K562 (cell line): ENCODE measurements around the gene TRDN. TPM values are rescaled to one million over a fixed set of nuclear protein-coding genes. Genes with fewer than 3 reads are reported as not detected.

Experiments
- ATAC-seq: fragments of 200-7000 bp; cut with Tn5 transposase; 3 replicates; pipeline ENCODE4 v1.9.1; 2020; ENCODE audit warnings: moderate library complexity
- BruUV-seq: library from RNA; stranded (reverse); fragments of 400-500 nt; replicated peaks from 2 replicates; lab custom pipeline; 2021; lab: Mats Ljungman, UMichigan
- CTCF ChIA-PET: fragments of 300-600 bp; formaldehyde crosslinking; extraction: SDS; loops from one replicate; lab custom pipeline; 2021; ENCODE audit warnings: low intra/inter-chr PET ratio; lab: Yijun Ruan, JAX
- POLR2A ChIA-PET: fragments of 300-600, 350-650 bp; sonication (Branson Sonifier 250); formaldehyde crosslinking; extraction: SDS; loops from one replicate; lab custom pipeline; 2021; ENCODE audit warnings: antibody characterized with exemption, inconsistent platforms; lab: Yijun Ruan, JAX
- DNase-seq, 4 experiments: peaks; one replicate each; pipeline versions ENCODE4 v3.0.0 to v3.0.0-alpha.2; 2011 to 2018; ENCODE audit warnings: low spot score in 3 of 4, mixed read lengths in 3 of 4; ENCODE audit errors: extremely low read depth in 1 of 4
- FAIRE-seq: peaks from 2 replicates; lab custom pipeline; 2011; peaks lifted over from hg19 to GRCh38; lab: Jason Lieb, UNC
- H2AFZ ChIP-seq: 2 replicates; pipeline ENCODE4 v1.6.0; 2011; ENCODE audit warnings: low read depth, low read length, control low read depth, inconsistent platforms
- H3K27ac ChIP-seq: fragments of 200-600 bp; 3 replicates; pipeline ENCODE4 v1.8.0; 2011; ENCODE audit warnings: low read depth, mild to moderate bottlenecking, control low read depth, inconsistent platforms, low read length, moderate library complexity, mixed read lengths; ENCODE audit errors: extremely low read depth
- H3K27me3 ChIP-seq, 2 experiments: fragments of 300-600 bp in 1 of 2; 2 replicates in 1 of 2; 3 replicates in 1 of 2; pipeline versions ENCODE4 v1.6.0 to v1.8.0; 2011; ENCODE audit warnings: inconsistent platforms in 2 of 2, low read length in 2 of 2, mild to moderate bottlenecking in 1 of 2, mixed read lengths in 1 of 2, moderate library complexity in 1 of 2; ENCODE audit not compliant: control insufficient read depth in 2 of 2, insufficient read depth in 2 of 2
- H3K36me3 ChIP-seq: fragments of 300-600 bp; 3 replicates; pipeline ENCODE4 v1.8.0; 2011; ENCODE audit warnings: mild to moderate bottlenecking, low read length, inconsistent platforms; ENCODE audit not compliant: control insufficient read depth, insufficient read depth
- H3K4me1 ChIP-seq, 2 experiments: fragments of 200-600 bp in 1 of 2; replicated peaks in 1 of 2; 2 replicates in 1 of 2; 3 replicates in 1 of 2; pipeline versions ENCODE4 v1.5.1 to v1.8.0; 2011; ENCODE audit warnings: inconsistent platforms in 2 of 2, low read length in 2 of 2, mild to moderate bottlenecking in 1 of 2, mixed read lengths in 1 of 2, moderate library complexity in 1 of 2; ENCODE audit not compliant: control insufficient read depth in 2 of 2, insufficient read depth in 2 of 2
- H3K4me2 ChIP-seq: 2 replicates; pipeline ENCODE4 v1.6.1; 2011; ENCODE audit warnings: low read length, control low read depth, inconsistent platforms, mixed read lengths; ENCODE audit not compliant: insufficient read depth
- H3K4me3 ChIP-seq: fragments of 200-600 bp; sonication (generic), shearing (Covaris generic); 2 replicates; pipeline ENCODE4 v1.5.1; 2016; ENCODE audit warnings: control low read depth, inconsistent platforms
- H3K79me2 ChIP-seq: fragments of 200-600 bp; 3 replicates; pipeline ENCODE4 v1.8.0; 2011; ENCODE audit warnings: low read length, inconsistent platforms; ENCODE audit not compliant: control insufficient read depth, insufficient read depth
- H3K9ac ChIP-seq, 2 experiments: 2 replicates each; pipeline versions ENCODE4 v1.6.0 to v1.6.1; 2011; ENCODE audit warnings: low read depth in 2 of 2, low read length in 2 of 2, control low read depth in 1 of 2, inconsistent platforms in 1 of 2, mild to moderate bottlenecking in 1 of 2, mixed read lengths in 1 of 2; ENCODE audit not compliant: insufficient read depth in 1 of 2
- H3K9me1 ChIP-seq: one replicate; pipeline ENCODE4 v1.6.0; 2011; ENCODE audit warnings: inconsistent platforms, mild to moderate bottlenecking, low read length, moderate library complexity; ENCODE audit not compliant: control insufficient read depth, insufficient read depth
- H3K9me3 ChIP-seq: replicated peaks from 2 replicates; pipeline ENCODE4 v1.5.1; 2011; ENCODE audit warnings: low read depth, low read length, inconsistent platforms; ENCODE audit not compliant: control insufficient read depth, insufficient read depth
- H4K20me1 ChIP-seq: replicated peaks from 2 replicates; pipeline ENCODE4 v1.6.1; 2011; ENCODE audit warnings: low read length, inconsistent platforms, mixed read lengths; ENCODE audit not compliant: control insufficient read depth, insufficient read depth
- PTBP1 ChIP-seq: fragments of 200-400 bp; formaldehyde crosslinking; IDR thresholded peaks from 2 replicates; pipeline ENCODE4 v1.6.1; 2017; ENCODE audit warnings: low read depth, low read length
- TAF9B ChIP-seq: fragments of 450-650 bp; IDR thresholded peaks from 2 replicates; pipeline ENCODE4 v1.6.1; 2018; ENCODE audit warnings: mild to moderate bottlenecking; ENCODE audit not compliant: partially characterized antibody
- TSC22D4 ChIP-seq: fragments of 450-650 bp; IDR thresholded peaks from 2 replicates; pipeline ENCODE4 v1.6.1; 2016; ENCODE audit warnings: missing genetic modification characterization, missing biosample characterization, control low read depth
- ZBTB8A ChIP-seq: fragments of 450-650 bp; IDR thresholded peaks from 2 replicates; pipeline ENCODE4 v1.6.1; 2018; ENCODE audit warnings: mild to moderate bottlenecking, moderate library complexity; ENCODE audit not compliant: partially characterized antibody
- WGBS: fragments of 100-300 bp; shearing (Covaris generic); methylation state at CpG from one replicate; pipeline ENCODE4 v1.1.6; 2016; ENCODE audit warnings: low coverage, mixed read lengths; ENCODE audit not compliant: insufficient coverage; ENCODE audit errors: missing lambda C conversion rate; 5-methylcytosine and 5-hydroxymethylcytosine counted together
- in situ Hi-C: fragments of 300-500 bp; cut with MboI; formaldehyde crosslinking; loops from 4 replicates; pipeline ENCODE4 v1.15.0; 2018; ENCODE audit warnings: inconsistent platforms, mixed read lengths
- intact Hi-C: fragments of 100-400 bp; cut with micrococcal nuclease; formaldehyde crosslinking; loops from 2 replicates; pipeline ENCODE4 v1.14.2; 2022
- polyA plus RNA-seq, 8 experiments: library from polyadenylated mRNA; depleted of rRNA in 4 of 8; stranded (reverse) in 5 of 8; unstranded in 3 of 8; fragments of >200 nt; fragmentation: Nextera tagmentation in 2 of 8; fragmentation: Illumina TruSeq in 1 of 8; extraction: Ambion mirVana in 2 of 8; extraction: Trizol in 1 of 8; gene quantifications; 2 replicates each; pipeline versions ENCODE4 v1.2.1 to v1.2.3, GENCODE V29; 2011 to 2014; ENCODE audit warnings: inconsistent platforms in 1 of 8, missing spikeins in 1 of 8
- total RNA-seq, 7 experiments: library from RNA; depleted of rRNA in 6 of 7; stranded (reverse); fragments of >200 nt in 6 of 7; fragmentation: Illumina TruSeq in 2 of 7; extraction: Trizol in 2 of 7; gene quantifications; 2 replicates each; pipeline versions ENCODE4 v1.2.1 to v1.2.3, GENCODE V29; 2011 to 2021; ENCODE audit warnings: low replicate concordance in 1 of 7
- TF ChIP-seq, protein P1 (sequence below), 3 experiments: IDR thresholded peaks in 2 of 3; conservative IDR thresholded peaks in 1 of 3; 2 replicates each; pipeline ENCODE4 v1.5.1; 2011 to 2012; ENCODE audit warnings: low read length in 3 of 3, mild to moderate bottlenecking in 3 of 3, control low read depth in 2 of 3, improper control_type of control experiment in 1 of 3, inconsistent platforms in 1 of 3, low read depth in 1 of 3, mixed read lengths in 1 of 3, moderate library complexity in 1 of 3; ENCODE audit not compliant: insufficient read depth in 2 of 3
- TF ChIP-seq, protein P2 (sequence below): fragments of 250-450 bp; sonication (Bioruptor Pico); IDR thresholded peaks from 2 replicates; pipeline ENCODE4 v1.5.0; 2021
- TF ChIP-seq, protein P3 (sequence below): sonication (generic); formaldehyde crosslinking; IDR thresholded peaks from 2 replicates; pipeline ENCODE4 v1.8.1; 2022; ENCODE audit warnings: missing genetic modification reagents
- TF ChIP-seq, protein P4 (sequence below): fragments of 450-650 bp; formaldehyde crosslinking; IDR thresholded peaks from 2 replicates; pipeline ENCODE4 v1.4.0; 2020; ENCODE audit warnings: mild to moderate bottlenecking, moderate library complexity
- TF ChIP-seq, protein P5 (sequence below): fragments of 450-650 bp; conservative IDR thresholded peaks from 2 replicates; pipeline ENCODE4 v1.6.1; 2016; ENCODE audit warnings: missing genetic modification characterization, low read depth, mild to moderate bottlenecking, control low read depth, missing compliant biosample characterization

Gene TRDN
- total and polyA plus RNA-seq, 9 of the 15 experiments (the other 6 are each of a cell fraction or from before 2014, with no cell fraction given), result 0.05 to 0.50 (median 0.16) TPM

DNA sequence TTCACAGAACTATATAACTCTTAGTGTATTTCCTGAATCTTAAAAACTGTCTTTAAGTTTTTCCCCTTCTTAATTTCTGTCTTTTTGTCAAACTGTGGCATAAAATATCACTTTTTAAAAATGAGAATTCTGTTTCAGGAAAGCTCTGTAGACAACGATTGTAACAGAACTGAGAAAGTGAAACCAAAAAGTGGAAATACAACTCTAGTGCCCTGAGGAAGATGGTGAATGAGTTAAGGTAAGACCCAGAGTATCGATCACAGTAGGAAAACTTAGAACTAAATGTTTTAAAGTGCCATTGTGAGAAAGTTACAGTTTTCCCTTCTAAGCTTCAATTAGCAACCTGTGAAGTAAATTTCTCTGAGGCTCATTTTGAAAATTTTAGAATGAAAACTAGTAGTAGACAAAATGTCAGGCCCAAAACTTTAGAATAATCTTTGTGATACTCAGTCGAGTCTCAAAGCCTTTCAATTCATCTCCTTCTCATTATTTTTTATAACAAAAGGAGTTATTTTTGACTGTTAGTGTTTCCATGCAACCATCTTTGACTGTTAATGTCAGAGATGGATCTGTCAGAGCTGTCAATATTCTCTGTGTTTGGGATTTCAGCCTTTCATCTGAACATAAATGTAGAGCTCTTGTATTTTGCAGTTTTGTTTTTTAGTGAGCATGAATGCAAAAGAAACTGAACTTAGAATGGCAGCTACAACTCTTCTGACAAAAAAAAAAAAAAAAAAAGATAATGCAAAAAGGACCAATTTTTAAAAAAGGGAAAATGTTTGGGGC, 19.0 kb upstream of the TRDN start:
- Histone ChIP-seq H2AFZ (peak overlapping the region; percentile 84), H3K4me1 (no peaks in the 10 kb centered on the region), H3K27ac (peak overlapping the region; percentile 60; the same call in 2 of the 3 replicates), H3K9me3 (no peaks in the 10 kb centered on the region), H3K9ac (peak overlapping the region in 1 of 2 experiments; percentile 54; a peak in 2 of 4 replicates), H3K27me3 (no peaks in the 10 kb centered on the region), H3K79me2 (no peaks in the 10 kb centered on the region), H3K4me2 (peak overlapping the region; percentile 33), H4K20me1 (no peaks in the 10 kb centered on the region), H3K9me1 (no peaks in the 10 kb centered on the region), H3K4me3 (peak overlapping the region; percentile 8; the same call in 1 of the 2 replicates), H3K36me3 (no peaks in the 10 kb centered on the region)
- TF ChIP-seq, protein P1, sequence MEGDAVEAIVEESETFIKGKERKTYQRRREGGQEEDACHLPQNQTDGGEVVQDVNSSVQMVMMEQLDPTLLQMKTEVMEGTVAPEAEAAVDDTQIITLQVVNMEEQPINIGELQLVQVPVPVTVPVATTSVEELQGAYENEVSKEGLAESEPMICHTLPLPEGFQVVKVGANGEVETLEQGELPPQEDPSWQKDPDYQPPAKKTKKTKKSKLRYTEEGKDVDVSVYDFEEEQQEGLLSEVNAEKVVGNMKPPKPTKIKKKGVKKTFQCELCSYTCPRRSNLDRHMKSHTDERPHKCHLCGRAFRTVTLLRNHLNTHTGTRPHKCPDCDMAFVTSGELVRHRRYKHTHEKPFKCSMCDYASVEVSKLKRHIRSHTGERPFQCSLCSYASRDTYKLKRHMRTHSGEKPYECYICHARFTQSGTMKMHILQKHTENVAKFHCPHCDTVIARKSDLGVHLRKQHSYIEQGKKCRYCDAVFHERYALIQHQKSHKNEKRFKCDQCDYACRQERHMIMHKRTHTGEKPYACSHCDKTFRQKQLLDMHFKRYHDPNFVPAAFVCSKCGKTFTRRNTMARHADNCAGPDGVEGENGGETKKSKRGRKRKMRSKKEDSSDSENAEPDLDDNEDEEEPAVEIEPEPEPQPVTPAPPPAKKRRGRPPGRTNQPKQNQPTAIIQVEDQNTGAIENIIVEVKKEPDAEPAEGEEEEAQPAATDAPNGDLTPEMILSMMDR (IDR thresholded peaks at IDR 0.05 in 2 of 3, conservative IDR thresholded peaks at IDR 0.05 in 1 of 3; ENCODE audit: insufficient read depth in 2 of 3, low read depth in 1 of 3, low read length in 3 of 3), result no peak
- TF ChIP-seq, protein P2, sequence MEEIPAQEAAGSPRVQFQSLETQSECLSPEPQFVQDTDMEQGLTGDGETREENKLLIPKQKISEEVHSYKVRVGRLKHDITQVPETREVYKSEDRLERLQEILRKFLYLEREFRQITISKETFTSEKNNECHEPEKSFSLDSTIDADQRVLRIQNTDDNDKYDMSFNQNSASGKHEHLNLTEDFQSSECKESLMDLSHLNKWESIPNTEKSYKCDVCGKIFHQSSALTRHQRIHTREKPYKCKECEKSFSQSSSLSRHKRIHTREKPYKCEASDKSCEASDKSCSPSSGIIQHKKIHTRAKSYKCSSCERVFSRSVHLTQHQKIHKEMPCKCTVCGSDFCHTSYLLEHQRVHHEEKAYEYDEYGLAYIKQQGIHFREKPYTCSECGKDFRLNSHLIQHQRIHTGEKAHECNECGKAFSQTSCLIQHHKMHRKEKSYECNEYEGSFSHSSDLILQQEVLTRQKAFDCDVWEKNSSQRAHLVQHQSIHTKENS (CRISPR knock-in tag), result no peak
- TF ChIP-seq, protein P3, sequence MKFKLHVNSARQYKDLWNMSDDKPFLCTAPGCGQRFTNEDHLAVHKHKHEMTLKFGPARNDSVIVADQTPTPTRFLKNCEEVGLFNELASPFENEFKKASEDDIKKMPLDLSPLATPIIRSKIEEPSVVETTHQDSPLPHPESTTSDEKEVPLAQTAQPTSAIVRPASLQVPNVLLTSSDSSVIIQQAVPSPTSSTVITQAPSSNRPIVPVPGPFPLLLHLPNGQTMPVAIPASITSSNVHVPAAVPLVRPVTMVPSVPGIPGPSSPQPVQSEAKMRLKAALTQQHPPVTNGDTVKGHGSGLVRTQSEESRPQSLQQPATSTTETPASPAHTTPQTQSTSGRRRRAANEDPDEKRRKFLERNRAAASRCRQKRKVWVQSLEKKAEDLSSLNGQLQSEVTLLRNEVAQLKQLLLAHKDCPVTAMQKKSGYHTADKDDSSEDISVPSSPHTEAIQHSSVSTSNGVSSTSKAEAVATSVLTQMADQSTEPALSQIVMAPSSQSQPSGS (CRISPR knock-in tag), result no peak
- TF ChIP-seq ZBTB8A (no peak), PTBP1 (no peak), TSC22D4 (tag) (no peak), TAF9B (no peak)
- TF ChIP-seq, protein P4, sequence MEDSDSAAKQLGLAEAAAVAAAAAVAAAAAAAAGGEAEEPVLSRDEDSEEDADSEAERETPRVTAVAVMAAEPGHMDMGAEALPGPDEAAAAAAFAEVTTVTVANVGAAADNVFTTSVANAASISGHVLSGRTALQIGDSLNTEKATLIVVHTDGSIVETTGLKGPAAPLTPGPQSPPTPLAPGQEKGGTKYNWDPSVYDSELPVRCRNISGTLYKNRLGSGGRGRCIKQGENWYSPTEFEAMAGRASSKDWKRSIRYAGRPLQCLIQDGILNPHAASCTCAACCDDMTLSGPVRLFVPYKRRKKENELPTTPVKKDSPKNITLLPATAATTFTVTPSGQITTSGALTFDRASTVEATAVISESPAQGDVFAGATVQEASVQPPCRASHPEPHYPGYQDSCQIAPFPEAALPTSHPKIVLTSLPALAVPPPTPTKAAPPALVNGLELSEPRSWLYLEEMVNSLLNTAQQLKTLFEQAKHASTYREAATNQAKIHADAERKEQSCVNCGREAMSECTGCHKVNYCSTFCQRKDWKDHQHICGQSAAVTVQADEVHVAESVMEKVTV (CRISPR knock-in tag), result no peak
- TF ChIP-seq, protein P5, sequence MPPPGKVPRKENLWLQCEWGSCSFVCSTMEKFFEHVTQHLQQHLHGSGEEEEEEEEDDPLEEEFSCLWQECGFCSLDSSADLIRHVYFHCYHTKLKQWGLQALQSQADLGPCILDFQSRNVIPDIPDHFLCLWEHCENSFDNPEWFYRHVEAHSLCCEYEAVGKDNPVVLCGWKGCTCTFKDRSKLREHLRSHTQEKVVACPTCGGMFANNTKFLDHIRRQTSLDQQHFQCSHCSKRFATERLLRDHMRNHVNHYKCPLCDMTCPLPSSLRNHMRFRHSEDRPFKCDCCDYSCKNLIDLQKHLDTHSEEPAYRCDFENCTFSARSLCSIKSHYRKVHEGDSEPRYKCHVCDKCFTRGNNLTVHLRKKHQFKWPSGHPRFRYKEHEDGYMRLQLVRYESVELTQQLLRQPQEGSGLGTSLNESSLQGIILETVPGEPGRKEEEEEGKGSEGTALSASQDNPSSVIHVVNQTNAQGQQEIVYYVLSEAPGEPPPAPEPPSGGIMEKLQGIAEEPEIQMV, result no peak
- POLR2A ChIA-PET, result interaction anchor here (0.9 kb wide), 1 partner anchor 8 kb away, joined by 5 read pairs; no protein-coding TSS in a partner anchor
- in situ Hi-C loops (no loop called here), intact Hi-C loops (no loop called here)
- ATAC-seq, result peak; percentile 63; the same call in 2 of the 3 replicates
- BruUV-seq, result no TSS peak
- no peak for DNase-seq
- CTCF ChIA-PET, result no interaction called here
- 0% methylated on average over 3 of the region's 3 CpGs for WGBS
- FAIRE-seq, result peak; percentile 54
